Sigmoid colon (tissue), 7 donors: Measurements from ENCODE around the gene TPPP2. TPM values are rescaled to one million over a fixed set of nuclear protein-coding genes. Genes with fewer than 3 reads are reported as not detected.

Source experiments
- DNase-seq: peaks from one replicate; pipeline ENCODE4 v3.0.0-alpha.2; 2019
- H3K27ac ChIP-seq, 4 donors: fragments of 200-600 bp; sonication (generic); one replicate each; pipeline ENCODE4 v1.5.1; 2016 to 2019; ENCODE audit warnings: mild to moderate bottlenecking in 1 of 4
- H3K27me3 ChIP-seq, 3 donors: fragments of 200-600 bp; sonication (generic); one replicate each; pipeline ENCODE4 v1.5.1; 2019; ENCODE audit warnings: mild to moderate bottlenecking in 1 of 3
- H3K36me3 ChIP-seq, 4 donors: fragments of 200-600 bp; sonication (generic); one replicate each; pipeline ENCODE4 v1.5.1; 2016 to 2019
- H3K4me1 ChIP-seq, 4 donors: fragments of 200-600 bp; sonication (generic); one replicate each; pipeline ENCODE4 v1.5.1; 2017 to 2019
- H3K4me3 ChIP-seq, 4 donors: fragments of 200-600 bp; sonication (generic); one replicate each; pipeline ENCODE4 v1.5.1; 2017 to 2019; ENCODE audit warnings: mild to moderate bottlenecking in 2 of 4, moderate library complexity in 1 of 4
- H3K9me3 ChIP-seq, 4 donors: fragments of 200-600 bp in 3 of 4; sonication (generic) in 3 of 4; one replicate each; pipeline versions ENCODE4 v1.5.1 to v1.6.1; 2013 to 2019
- EP300 ChIP-seq, 4 donors: sonication (generic); formaldehyde crosslinking; IDR thresholded peaks; one replicate each; pipeline ENCODE4 v1.6.1; 2017; ENCODE audit warnings: antibody characterized with exemption in 4 of 4
- POLR2A ChIP-seq, 2 donors: fragments of 450-650 bp; IDR thresholded peaks; one replicate each; pipeline ENCODE4 v1.6.1; 2016; ENCODE audit warnings: antibody characterized with exemption in 2 of 2, mild to moderate bottlenecking in 2 of 2, moderate library complexity in 2 of 2
- POLR2AphosphoS5 ChIP-seq, 4 donors: sonication (generic); formaldehyde crosslinking; IDR thresholded peaks; one replicate each; pipeline ENCODE4 v1.6.1; 2017; ENCODE audit warnings: antibody characterized with exemption in 4 of 4
- WGBS, 2 donors: extraction: QIAGEN DNeasy Blood & Tissue Kit; methylation state at CpG; one replicate each; pipeline ENCODE4 v1.1.7; 2013; 5-methylcytosine and 5-hydroxymethylcytosine counted together
- intact Hi-C: fragments of 100-400 bp; cut with DNase I; formaldehyde crosslinking; loops from one replicate; pipeline ENCODE4 v1.15.1; 2023
- polyA plus RNA-seq, 3 donors: library from polyadenylated mRNA; stranded (reverse); fragments of 200-250 nt; gene quantifications; one replicate each; pipeline ENCODE4 v1.2.3, GENCODE V29; 2013
- total RNA-seq, 4 donors: library from RNA; depleted of rRNA; stranded (reverse); fragments of >200 nt; gene quantifications; one replicate each; pipeline ENCODE4 v1.1.0, GENCODE V29; 2016
- TF ChIP-seq, protein P1 (sequence below), 4 experiments: fragments of 450-650 bp in 3 of 4; fragments of 200-600 bp in 1 of 4; IDR thresholded peaks; one replicate each; pipeline ENCODE4 v1.5.1; 2016 to 2019; ENCODE audit warnings: antibody characterized with exemption in 4 of 4, mild to moderate bottlenecking in 3 of 4, moderate library complexity in 2 of 4
- donor health status: healthy with polysubstance abuse.
- donor health status: Bipolar disorder and iron deficiency.
- donor health status: healthy.

The TPPP2 gene
- total and polyA plus RNA-seq, 7 donors, result 0.36 TPM; not detected in 6

DNA sequence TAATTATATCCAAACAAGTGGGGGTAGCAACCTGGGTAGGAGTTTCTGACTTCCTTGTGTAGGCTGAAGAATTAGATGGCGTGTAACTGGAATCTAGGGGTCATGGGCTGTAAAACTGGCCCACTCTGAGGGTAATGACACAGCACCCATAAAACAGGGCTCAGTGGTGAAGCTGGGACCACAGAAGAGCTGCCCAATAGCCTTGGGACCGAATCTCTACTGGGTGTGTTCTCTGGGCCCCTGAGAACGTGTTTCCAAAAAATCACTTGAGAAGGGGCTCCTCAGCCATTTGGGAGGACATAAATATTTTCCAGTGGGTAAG is 31.3 kb downstream of the TPPP2 start:
- Histone ChIP-seq H3K9me3 (no peaks in the 10 kb centered on the region), H3K36me3 (no peaks in the 10 kb centered on the region), H3K4me3 (no peak overlapping the region), H3K4me1 (peaks cover 0 to 9% (median 4%) of the 10 kb centered on the region in 4 donors), H3K27me3 (no peaks in the 10 kb centered on the region), H3K27ac (no peak overlapping the region)
- 50 to 73% methylated on average over 3 of the region's 3 CpGs for WGBS, 2 donors
- no peak for TF ChIP-seq POLR2AphosphoS5 (IDR thresholded peaks at IDR 0.05)
- no peak for TF ChIP-seq EP300 (IDR thresholded peaks at IDR 0.05)
- TF ChIP-seq, protein P1, sequence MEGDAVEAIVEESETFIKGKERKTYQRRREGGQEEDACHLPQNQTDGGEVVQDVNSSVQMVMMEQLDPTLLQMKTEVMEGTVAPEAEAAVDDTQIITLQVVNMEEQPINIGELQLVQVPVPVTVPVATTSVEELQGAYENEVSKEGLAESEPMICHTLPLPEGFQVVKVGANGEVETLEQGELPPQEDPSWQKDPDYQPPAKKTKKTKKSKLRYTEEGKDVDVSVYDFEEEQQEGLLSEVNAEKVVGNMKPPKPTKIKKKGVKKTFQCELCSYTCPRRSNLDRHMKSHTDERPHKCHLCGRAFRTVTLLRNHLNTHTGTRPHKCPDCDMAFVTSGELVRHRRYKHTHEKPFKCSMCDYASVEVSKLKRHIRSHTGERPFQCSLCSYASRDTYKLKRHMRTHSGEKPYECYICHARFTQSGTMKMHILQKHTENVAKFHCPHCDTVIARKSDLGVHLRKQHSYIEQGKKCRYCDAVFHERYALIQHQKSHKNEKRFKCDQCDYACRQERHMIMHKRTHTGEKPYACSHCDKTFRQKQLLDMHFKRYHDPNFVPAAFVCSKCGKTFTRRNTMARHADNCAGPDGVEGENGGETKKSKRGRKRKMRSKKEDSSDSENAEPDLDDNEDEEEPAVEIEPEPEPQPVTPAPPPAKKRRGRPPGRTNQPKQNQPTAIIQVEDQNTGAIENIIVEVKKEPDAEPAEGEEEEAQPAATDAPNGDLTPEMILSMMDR (IDR thresholded peaks at IDR 0.05), result no peak
- TF ChIP-seq POLR2A (IDR thresholded peaks at IDR 0.05), result no peak
- no peak for DNase-seq
- intact Hi-C loops, result no loop called here

DNA sequence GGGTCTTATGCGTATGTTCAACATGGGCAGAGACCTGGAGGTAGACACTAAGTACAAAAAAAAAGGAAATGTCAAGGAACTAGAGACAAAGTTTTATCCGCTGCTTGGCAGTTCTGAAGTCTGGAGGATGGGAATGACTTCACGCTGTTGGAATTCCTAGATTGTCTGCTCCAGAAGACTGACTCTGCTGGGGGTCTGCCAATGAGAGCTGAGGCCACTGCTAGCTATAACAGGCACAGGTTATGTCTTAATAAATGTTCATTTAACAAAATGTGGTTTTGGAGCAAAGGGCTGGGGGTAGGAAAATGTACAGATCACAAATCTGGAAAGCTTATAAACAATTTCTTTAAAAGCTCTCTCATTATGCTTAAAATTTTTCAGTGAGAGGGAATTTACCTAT is 33.5 kb downstream of the TPPP2 start:
- no peak for DNase-seq
- H3K27me3 ChIP-seq, result no peaks in the 10 kb centered on the region
- TF ChIP-seq POLR2AphosphoS5 (IDR thresholded peaks at IDR 0.05), result no peak
- no peak for TF ChIP-seq POLR2A (IDR thresholded peaks at IDR 0.05)
- TF ChIP-seq, protein P1 (IDR thresholded peaks at IDR 0.05), result no peak
- TF ChIP-seq EP300 (IDR thresholded peaks at IDR 0.05), result no peak
- WGBS, 2 donors, result 81 to 84% methylated on average over 3 of the region's 3 CpGs
- H3K27ac ChIP-seq, result peak overlapping the region in 1 of 4 donors; percentile 13
- intact Hi-C loops, result no loop called here
- peaks cover 0 to 13% (median 4%) of the 10 kb centered on the region in 4 donors for H3K4me1 ChIP-seq
- H3K4me3 ChIP-seq, result no peak overlapping the region
- no peaks in the 10 kb centered on the region for H3K9me3 ChIP-seq
- no peaks in the 10 kb centered on the region for H3K36me3 ChIP-seq

DNA sequence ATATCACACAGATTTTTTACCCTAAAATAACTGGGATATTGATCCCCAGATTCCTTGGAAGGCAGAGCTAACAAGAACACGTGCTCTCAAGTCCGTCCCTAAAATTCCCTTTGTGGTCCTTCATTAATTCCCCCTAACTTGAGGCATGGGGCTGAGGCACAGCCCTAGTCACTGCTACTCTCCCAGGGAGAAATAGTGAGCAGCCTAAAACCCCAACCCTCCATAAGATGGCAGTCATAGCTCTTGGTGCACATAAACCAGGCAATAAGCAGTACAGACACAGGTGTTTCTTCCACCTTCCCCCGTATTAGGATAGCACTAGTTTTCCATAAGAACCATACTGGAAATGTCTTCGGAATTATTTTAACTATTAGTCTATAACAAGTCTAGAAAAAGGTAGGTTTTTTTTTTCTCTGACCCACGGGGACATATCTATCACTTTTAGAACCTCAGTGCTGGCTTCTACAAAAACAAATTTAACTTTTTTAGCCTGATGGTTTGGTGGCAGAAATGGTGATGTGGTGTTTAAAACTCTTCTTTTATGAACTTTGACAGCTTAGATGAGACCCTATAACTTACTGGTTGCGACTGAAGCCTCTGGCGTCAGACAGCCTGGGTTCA is 37.0 kb downstream of the TPPP2 start:
- Histone ChIP-seq H3K27ac (no peak overlapping the region), H3K36me3 (no peaks in the 10 kb centered on the region), H3K4me3 (no peak overlapping the region), H3K9me3 (no peaks in the 10 kb centered on the region), H3K27me3 (no peaks in the 10 kb centered on the region), H3K4me1 (peaks cover 0 to 35% (median 31%) of the 10 kb centered on the region in 4 donors)
- intact Hi-C loops, result no loop called here
- DNase-seq, result no peak
- TF ChIP-seq EP300 (IDR thresholded peaks at IDR 0.05) (no peak), POLR2A (IDR thresholded peaks at IDR 0.05) (no peak), POLR2AphosphoS5 (IDR thresholded peaks at IDR 0.05) (no peak)
- TF ChIP-seq, protein P1 (IDR thresholded peaks at IDR 0.05), result no peak
- WGBS, 2 donors, result 51 to 71% methylated on average over 7 of the region's 7 CpGs

DNA sequence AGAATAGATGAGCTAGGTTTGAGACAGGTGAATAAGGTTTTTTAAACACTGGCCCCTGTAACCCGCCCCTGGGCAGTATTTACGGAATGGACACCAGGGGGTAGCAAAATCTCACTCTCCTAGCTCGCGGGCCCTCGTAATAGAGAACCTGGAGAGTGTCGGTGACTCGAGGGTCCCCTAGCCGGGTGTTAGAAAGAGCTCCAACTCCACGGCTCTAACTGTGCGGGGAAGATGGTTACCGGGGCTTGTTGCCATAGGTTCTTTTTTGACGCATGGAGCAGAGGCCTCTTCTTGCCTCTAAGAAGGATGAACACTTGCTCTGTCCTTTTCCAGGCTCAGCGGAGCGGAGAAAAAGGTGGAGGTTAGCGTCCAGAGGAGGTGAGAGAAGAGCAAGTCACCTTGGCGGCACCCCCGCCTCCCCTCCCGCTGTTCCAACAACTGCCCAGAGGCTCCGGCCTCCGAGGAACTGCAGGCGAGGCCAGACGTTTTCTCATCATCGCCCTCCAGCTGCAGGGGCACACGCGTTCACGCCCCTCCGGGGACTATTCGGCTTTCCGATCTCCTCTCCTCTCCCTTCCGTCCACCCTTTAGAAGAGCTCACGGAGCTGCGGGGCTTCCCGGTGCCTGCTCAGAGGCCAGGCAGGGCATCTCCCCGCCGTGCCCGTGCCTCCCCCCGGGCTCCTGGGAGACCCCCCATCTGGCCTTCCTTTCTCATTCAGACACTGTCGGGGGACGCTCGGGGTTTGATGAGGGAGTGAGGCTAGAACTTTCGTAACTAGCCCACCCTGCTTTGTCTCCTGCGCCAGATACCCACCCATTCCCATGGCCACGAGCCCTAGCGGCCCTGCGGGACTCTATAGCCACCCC is 38.7 kb downstream of the TPPP2 start:
- Histone ChIP-seq H3K27ac (peak overlapping the region; percentile 87 to 93 (median 88)), H3K4me1 (peaks cover 0 to 39% (median 36%) of the 10 kb centered on the region in 4 donors), H3K36me3 (no peaks in the 10 kb centered on the region), H3K4me3 (peak overlapping the region; percentile 60 to 85 (median 64)), H3K9me3 (no peaks in the 10 kb centered on the region), H3K27me3 (no peaks in the 10 kb centered on the region)
- DNase-seq, result peak; percentile 83
- intact Hi-C loops, result no loop called here
- 8 to 14% methylated on average over 45 of the region's 45 CpGs for WGBS, 2 donors
- TF ChIP-seq POLR2AphosphoS5 (IDR thresholded peaks at IDR 0.05), result no peak
- TF ChIP-seq, protein P1 (IDR thresholded peaks at IDR 0.05), result peak; percentile 54 to 72 (median 62)
